Ureter (tissue), 1 donor: ENCODE results near the gene FYN. TPM values are rescaled to one million over a fixed set of nuclear protein-coding genes. Genes with fewer than 3 reads are reported as not detected.
"Not testable (repeated sequence)": the region's sequence is repeated elsewhere in the genome, so short reads cannot be mapped to it uniquely, and the experiment has no call there.

Experiments
- DNase-seq: peaks from one replicate; pipeline ENCODE4 v3.0.0-alpha.2; 2020; ENCODE audit warnings: low spot score
- total RNA-seq: library from RNA; stranded (reverse); gene quantifications from one replicate; pipeline ENCODE4 v1.2.4, GENCODE V29; 2023
- donor health status: DM: yes; HTN: yes; CAD: no.

FYN gene
- total RNA-seq, 1 donor from 2014 or later = 62.6 TPM

- no peak for DNase-seq
Measured at GRCh38 chr6:111661541-111662061, 211.7 kb downstream of the FYN start.

- DNase-seq = no peak
Measured at GRCh38 chr6:111660531-111660930, 212.7 kb downstream of the FYN start.

GRCh38 chr6:111658462-111659154 lies 214.6 kb downstream of the FYN start:
- DNase-seq = no peak

GRCh38 chr6:111657146-111657545 lies 216.1 kb downstream of the FYN start:
- no peak for DNase-seq

- no peak for DNase-seq
Measured at GRCh38 chr6:111653979-111654378, 219.3 kb downstream of the FYN start.

- DNase-seq = no peak
Measured at GRCh38 chr6:111653434-111653833, 219.8 kb downstream of the FYN start.

- DNase-seq = no peak
Measured at GRCh38 chr6:111652156-111652555, 221.1 kb downstream of the FYN start.

- DNase-seq = no peak
Measured at GRCh38 chr6:111651185-111652034, 221.8 kb downstream of the FYN start.

GRCh38 chr6:111650049-111650448 lies 223.2 kb downstream of the FYN start:
- no peak for DNase-seq

GRCh38 chr6:111648100-111648499 lies 225.2 kb downstream of the FYN start:
- no peak for DNase-seq

- no peak for DNase-seq
Measured at GRCh38 chr6:111646942-111647341, 226.3 kb downstream of the FYN start.

GRCh38 chr6:111646034-111646433 lies 227.2 kb downstream of the FYN start:
- no peak for DNase-seq

GRCh38 chr6:111644893-111645430 lies 228.3 kb downstream of the FYN start:
- DNase-seq = no peak

GRCh38 chr6:111642463-111643158 lies 230.6 kb downstream of the FYN start:
- DNase-seq = peak; percentile 61

GRCh38 chr6:111639266-111639665 lies 234.0 kb downstream of the FYN start:
- DNase-seq = no peak

- DNase-seq = not testable (repeated sequence)
Measured at GRCh38 chr6:111634981-111635380, 238.3 kb downstream of the FYN start.

- no peak for DNase-seq
Measured at GRCh38 chr6:111633822-111634221, 239.4 kb downstream of the FYN start.

GRCh38 chr6:111632468-111633247 lies 240.6 kb downstream of the FYN start:
- DNase-seq = no peak

- DNase-seq = no peak
Measured at GRCh38 chr6:111631903-111632460, 241.3 kb downstream of the FYN start.

- DNase-seq = no peak
Measured at GRCh38 chr6:111631018-111631417, 242.2 kb downstream of the FYN start.
